HepG2 (cell line): ENCODE measurements around the gene ELP1. TPM values are rescaled to one million over a fixed set of nuclear protein-coding genes. Genes with fewer than 3 reads are reported as not detected.

Experiments
- ATF7 ChIP-seq, 2 experiments: fragments of 450-650 bp in 1 of 2; sonication (generic) in 1 of 2; formaldehyde crosslinking in 1 of 2; IDR thresholded peaks; 2 replicates each; pipeline versions ENCODE4 v1.4.0 to v1.6.1; 2016 to 2020; ENCODE audit warnings: antibody characterized with exemption in 1 of 2, mild to moderate bottlenecking in 1 of 2, missing genetic modification reagents in 1 of 2
- BORCS8-MEF2B ChIP-seq: sonication (generic); formaldehyde crosslinking; IDR thresholded peaks from 2 replicates; pipeline ENCODE4 v1.8.0; 2022; ENCODE audit warnings: mild to moderate bottlenecking, missing genetic modification reagents
- DNMT3B ChIP-seq: conservative IDR thresholded peaks from 2 replicates; pipeline ENCODE4 v1.6.1; 2016; ENCODE audit warnings: missing biosample characterization, control low read depth
- EHMT2 ChIP-seq: fragments of 200-600 bp; sonication (generic); IDR thresholded peaks from 2 replicates; pipeline ENCODE4 v1.7.0; 2017; ENCODE audit warnings: antibody characterized with exemption, low read depth, low read length, borderline replicate concordance
- FOXO1 ChIP-seq: sonication (generic); formaldehyde crosslinking; IDR thresholded peaks from 2 replicates; pipeline ENCODE4 v1.4.0; 2020; ENCODE audit warnings: missing genetic modification reagents
- GATAD2A ChIP-seq: IDR thresholded peaks from 2 replicates; pipeline ENCODE4 v1.6.1; 2016
- GTF3A ChIP-seq: sonication (generic); formaldehyde crosslinking; conservative IDR thresholded peaks from 2 replicates; pipeline ENCODE4 v1.4.0; 2020; ENCODE audit warnings: mild to moderate bottlenecking, missing genetic modification reagents
- HDAC2 ChIP-seq: sonication (generic); formaldehyde crosslinking; IDR thresholded peaks from 2 replicates; pipeline ENCODE4 v1.4.0; 2020; ENCODE audit warnings: missing genetic modification reagents
- KAT8 ChIP-seq: IDR thresholded peaks from 2 replicates; pipeline ENCODE4 v1.6.1; 2016; ENCODE audit warnings: missing genetic modification reagents, missing compliant biosample characterization
- KDM2A ChIP-seq: sonication (generic); formaldehyde crosslinking; IDR thresholded peaks from 2 replicates; pipeline ENCODE4 v1.4.0; 2020; ENCODE audit warnings: low read depth, missing genetic modification reagents, borderline replicate concordance
- KLF12 ChIP-seq: sonication (generic); formaldehyde crosslinking; IDR thresholded peaks from 2 replicates; pipeline ENCODE4 v1.4.0; 2020; ENCODE audit warnings: missing genetic modification reagents, borderline replicate concordance
- MYC ChIP-seq: sonication (generic); formaldehyde crosslinking; IDR thresholded peaks from 2 replicates; pipeline ENCODE4 v1.9.0; 2021; ENCODE audit warnings: missing genetic modification reagents, borderline replicate concordance
- POGZ ChIP-seq: sonication (generic); formaldehyde crosslinking; IDR thresholded peaks from 2 replicates; pipeline ENCODE4 v1.4.0; 2020; ENCODE audit warnings: mild to moderate bottlenecking, missing genetic modification reagents
- PRMT3 ChIP-seq: sonication (generic); formaldehyde crosslinking; IDR thresholded peaks from 2 replicates; pipeline ENCODE4 v1.8.1; 2022; ENCODE audit warnings: low read depth, mild to moderate bottlenecking, moderate library complexity, missing genetic modification reagents, borderline replicate concordance
- RAD21 ChIP-seq: fragments of 450-650 bp; formaldehyde crosslinking; IDR thresholded peaks from 2 replicates; pipeline ENCODE4 v1.5.0; 2020; ENCODE audit warnings: mild to moderate bottlenecking
- RFX3 ChIP-seq: IDR thresholded peaks from 2 replicates; pipeline ENCODE4 v1.6.1; 2016; ENCODE audit warnings: missing biosample characterization, missing genetic modification reagents
- TOE1 ChIP-seq: sonication (generic); formaldehyde crosslinking; IDR thresholded peaks from 2 replicates; pipeline ENCODE4 v1.4.0; 2020; ENCODE audit warnings: mild to moderate bottlenecking, missing genetic modification reagents
- U2AF2 ChIP-seq: fragments of 200-400 bp; formaldehyde crosslinking; IDR thresholded peaks from 2 replicates; pipeline ENCODE4 v1.6.1; 2017; ENCODE audit warnings: low read depth, mild to moderate bottlenecking, low read length
- ZNF367 ChIP-seq: sonication (generic); formaldehyde crosslinking; IDR thresholded peaks from 2 replicates; pipeline ENCODE4 v1.4.0; 2020; ENCODE audit warnings: missing genetic modification reagents, borderline replicate concordance
- ZNF563 ChIP-seq: sonication (generic); formaldehyde crosslinking; IDR thresholded peaks from 2 replicates; pipeline ENCODE4 v1.8.0; 2022; ENCODE audit warnings: mild to moderate bottlenecking, moderate library complexity, missing genetic modification reagents
- polyA plus RNA-seq, 8 experiments: library from polyadenylated mRNA; depleted of rRNA in 3 of 8; stranded (reverse) in 7 of 8; unstranded in 1 of 8; fragments of >200 nt; fragmentation: Illumina TruSeq in 4 of 8; extraction: Trizol in 4 of 8; gene quantifications; 2 replicates each; pipeline versions ENCODE4 v1.2.1 to v1.2.3, GENCODE V29; 2011 to 2016; ENCODE audit warnings: low read depth in 4 of 8, missing spikeins in 1 of 8, mixed read lengths in 1 of 8; ENCODE audit not compliant: insufficient read depth in 1 of 8
- total RNA-seq, 5 experiments: library from RNA; depleted of rRNA; stranded (reverse); fragments of >200 nt; fragmentation: Illumina TruSeq; extraction: Trizol; gene quantifications; 2 replicates each; pipeline ENCODE4 v1.2.3, GENCODE V29; 2016; ENCODE audit warnings: low read depth in 1 of 5
- TF ChIP-seq, protein P1 (sequence below): sonication (generic); formaldehyde crosslinking; IDR thresholded peaks from 2 replicates; pipeline ENCODE4 v1.4.0; 2020; ENCODE audit warnings: missing genetic modification reagents, borderline replicate concordance
- TF ChIP-seq, protein P2 (sequence below): sonication (generic); formaldehyde crosslinking; IDR thresholded peaks from 2 replicates; pipeline ENCODE4 v1.4.0; 2020; ENCODE audit warnings: missing genetic modification reagents, borderline replicate concordance
- TF ChIP-seq, protein P3 (sequence below): sonication (generic); formaldehyde crosslinking; IDR thresholded peaks from 2 replicates; pipeline ENCODE4 v1.4.0; 2020; ENCODE audit warnings: missing genetic modification reagents

ELP1 gene
- total and polyA plus RNA-seq, 2 of the 13 experiments (the other 11 are each of a cell fraction or from before 2014, with no cell fraction given): 157 to 275 TPM

DNA sequence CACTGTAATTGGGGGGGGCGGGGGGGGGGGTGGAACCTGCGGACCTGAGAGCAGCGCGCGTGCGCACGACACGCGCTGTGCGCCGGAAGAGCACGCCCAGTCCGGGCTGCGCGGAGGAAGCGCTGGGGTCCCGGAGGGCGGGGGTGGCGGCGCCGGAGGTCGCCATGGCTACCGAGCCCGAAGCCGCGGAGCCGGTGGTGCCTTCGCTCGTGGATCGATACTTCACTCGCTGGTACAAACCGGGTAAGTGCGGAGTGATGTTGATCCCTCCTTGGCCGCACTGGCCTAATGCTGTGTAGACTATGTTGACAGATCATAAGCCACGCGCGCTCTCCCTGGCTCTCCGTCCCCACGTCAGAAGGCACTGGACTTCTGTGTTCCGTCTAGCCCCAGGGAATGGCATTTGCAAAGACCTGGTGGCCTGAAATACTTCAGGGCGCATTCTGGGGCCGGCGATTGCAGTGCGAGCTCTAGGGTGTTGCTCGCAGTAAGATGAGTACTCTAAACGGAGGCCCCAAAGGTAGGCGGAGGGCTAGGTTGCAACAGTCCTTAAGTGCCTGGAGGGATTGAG is 484 bp upstream of the ELP1 start, which contains the start of gene ABITRAM (continued):
- TF ChIP-seq, protein P1, sequence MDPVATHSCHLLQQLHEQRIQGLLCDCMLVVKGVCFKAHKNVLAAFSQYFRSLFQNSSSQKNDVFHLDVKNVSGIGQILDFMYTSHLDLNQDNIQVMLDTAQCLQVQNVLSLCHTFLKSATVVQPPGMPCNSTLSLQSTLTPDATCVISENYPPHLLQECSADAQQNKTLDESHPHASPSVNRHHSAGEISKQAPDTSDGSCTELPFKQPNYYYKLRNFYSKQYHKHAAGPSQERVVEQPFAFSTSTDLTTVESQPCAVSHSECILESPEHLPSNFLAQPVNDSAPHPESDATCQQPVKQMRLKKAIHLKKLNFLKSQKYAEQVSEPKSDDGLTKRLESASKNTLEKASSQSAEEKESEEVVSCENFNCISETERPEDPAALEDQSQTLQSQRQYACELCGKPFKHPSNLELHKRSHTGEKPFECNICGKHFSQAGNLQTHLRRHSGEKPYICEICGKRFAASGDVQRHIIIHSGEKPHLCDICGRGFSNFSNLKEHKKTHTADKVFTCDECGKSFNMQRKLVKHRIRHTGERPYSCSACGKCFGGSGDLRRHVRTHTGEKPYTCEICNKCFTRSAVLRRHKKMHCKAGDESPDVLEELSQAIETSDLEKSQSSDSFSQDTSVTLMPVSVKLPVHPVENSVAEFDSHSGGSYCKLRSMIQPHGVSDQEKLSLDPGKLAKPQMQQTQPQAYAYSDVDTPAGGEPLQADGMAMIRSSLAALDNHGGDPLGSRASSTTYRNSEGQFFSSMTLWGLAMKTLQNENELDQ (CRISPR knock-in tag): peak; percentile 46; the same call in 1 of the 2 replicates
- TF ChIP-seq GTF3A (0 out of 2 replicates have a peak, but pooled peaks have one; percentile 18), U2AF2 (peak; percentile 80; the same call in 1 of the 2 replicates), ATF7 (IDR thresholded peaks at IDR 0.05) (no peak), ATF7 (CRISPR knock-in tag; IDR thresholded peaks at IDR 0.05) (peak; percentile 5; the same call in 1 of the 2 replicates), POGZ (CRISPR knock-in tag) (0 out of 2 replicates have a peak, but pooled peaks have one; percentile 49), RFX3 (CRISPR knock-in tag) (peak; percentile 93), ZNF563 (CRISPR knock-in tag) (0 out of 2 replicates have a peak, but pooled peaks have one; percentile 51), PRMT3 (CRISPR knock-in tag) (0 out of 2 replicates have a peak, but pooled peaks have one; percentile 16), TOE1 (CRISPR knock-in tag) (0 out of 2 replicates have a peak, but pooled peaks have one; percentile 13), HDAC2 (CRISPR knock-in tag) (peak; percentile 40), KDM2A (CRISPR knock-in tag) (peak; percentile 68; the same call in 1 of the 2 replicates), RAD21 (0 out of 2 replicates have a peak, but pooled peaks have one; percentile 27), EHMT2 (no peak), BORCS8-MEF2B (CRISPR knock-in tag) (no peak), KAT8 (0 out of 2 replicates have a peak, but pooled peaks have one; percentile 68), FOXO1 (CRISPR knock-in tag) (peak; percentile 21; the same call in 1 of the 2 replicates), MYC (CRISPR knock-in tag) (peak; percentile 20; the same call in 1 of the 2 replicates), DNMT3B (no peak), KLF12 (0 out of 2 replicates have a peak, but pooled peaks have one; percentile 20), ZNF367 (no peak), GATAD2A (CRISPR knock-in tag) (peak; percentile 6; the same call in 1 of the 2 replicates)
- TF ChIP-seq, protein P2, sequence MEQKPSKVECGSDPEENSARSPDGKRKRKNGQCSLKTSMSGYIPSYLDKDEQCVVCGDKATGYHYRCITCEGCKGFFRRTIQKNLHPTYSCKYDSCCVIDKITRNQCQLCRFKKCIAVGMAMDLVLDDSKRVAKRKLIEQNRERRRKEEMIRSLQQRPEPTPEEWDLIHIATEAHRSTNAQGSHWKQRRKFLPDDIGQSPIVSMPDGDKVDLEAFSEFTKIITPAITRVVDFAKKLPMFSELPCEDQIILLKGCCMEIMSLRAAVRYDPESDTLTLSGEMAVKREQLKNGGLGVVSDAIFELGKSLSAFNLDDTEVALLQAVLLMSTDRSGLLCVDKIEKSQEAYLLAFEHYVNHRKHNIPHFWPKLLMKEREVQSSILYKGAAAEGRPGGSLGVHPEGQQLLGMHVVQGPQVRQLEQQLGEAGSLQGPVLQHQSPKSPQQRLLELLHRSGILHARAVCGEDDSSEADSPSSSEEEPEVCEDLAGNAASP (CRISPR knock-in tag): peak; percentile 20; the same call in 1 of the 2 replicates
- TF ChIP-seq, protein P3, sequence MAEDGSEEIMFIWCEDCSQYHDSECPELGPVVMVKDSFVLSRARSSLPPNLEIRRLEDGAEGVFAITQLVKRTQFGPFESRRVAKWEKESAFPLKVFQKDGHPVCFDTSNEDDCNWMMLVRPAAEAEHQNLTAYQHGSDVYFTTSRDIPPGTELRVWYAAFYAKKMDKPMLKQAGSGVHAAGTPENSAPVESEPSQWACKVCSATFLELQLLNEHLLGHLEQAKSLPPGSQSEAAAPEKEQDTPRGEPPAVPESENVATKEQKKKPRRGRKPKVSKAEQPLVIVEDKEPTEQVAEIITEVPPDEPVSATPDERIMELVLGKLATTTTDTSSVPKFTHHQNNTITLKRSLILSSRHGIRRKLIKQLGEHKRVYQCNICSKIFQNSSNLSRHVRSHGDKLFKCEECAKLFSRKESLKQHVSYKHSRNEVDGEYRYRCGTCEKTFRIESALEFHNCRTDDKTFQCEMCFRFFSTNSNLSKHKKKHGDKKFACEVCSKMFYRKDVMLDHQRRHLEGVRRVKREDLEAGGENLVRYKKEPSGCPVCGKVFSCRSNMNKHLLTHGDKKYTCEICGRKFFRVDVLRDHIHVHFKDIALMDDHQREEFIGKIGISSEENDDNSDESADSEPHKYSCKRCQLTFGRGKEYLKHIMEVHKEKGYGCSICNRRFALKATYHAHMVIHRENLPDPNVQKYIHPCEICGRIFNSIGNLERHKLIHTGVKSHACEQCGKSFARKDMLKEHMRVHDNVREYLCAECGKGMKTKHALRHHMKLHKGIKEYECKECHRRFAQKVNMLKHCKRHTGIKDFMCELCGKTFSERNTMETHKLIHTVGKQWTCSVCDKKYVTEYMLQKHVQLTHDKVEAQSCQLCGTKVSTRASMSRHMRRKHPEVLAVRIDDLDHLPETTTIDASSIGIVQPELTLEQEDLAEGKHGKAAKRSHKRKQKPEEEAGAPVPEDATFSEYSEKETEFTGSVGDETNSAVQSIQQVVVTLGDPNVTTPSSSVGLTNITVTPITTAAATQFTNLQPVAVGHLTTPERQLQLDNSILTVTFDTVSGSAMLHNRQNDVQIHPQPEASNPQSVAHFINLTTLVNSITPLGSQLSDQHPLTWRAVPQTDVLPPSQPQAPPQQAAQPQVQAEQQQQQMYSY (CRISPR knock-in tag): 0 out of 2 replicates have a peak, but pooled peaks have one; percentile 28
